HG03025 (cell line): ENCODE data around the gene SIGLEC9.

Experiments
- ATAC-seq: cut with Tn5 transposase; IDR thresholded peaks from one replicate; pipeline ENCODE4 v1.9.1; 2021; ENCODE audit warnings: mild to moderate bottlenecking, moderate library complexity; ENCODE audit not compliant: unreplicated experiment, low FRiP score

The SIGLEC9 gene

DNA sequence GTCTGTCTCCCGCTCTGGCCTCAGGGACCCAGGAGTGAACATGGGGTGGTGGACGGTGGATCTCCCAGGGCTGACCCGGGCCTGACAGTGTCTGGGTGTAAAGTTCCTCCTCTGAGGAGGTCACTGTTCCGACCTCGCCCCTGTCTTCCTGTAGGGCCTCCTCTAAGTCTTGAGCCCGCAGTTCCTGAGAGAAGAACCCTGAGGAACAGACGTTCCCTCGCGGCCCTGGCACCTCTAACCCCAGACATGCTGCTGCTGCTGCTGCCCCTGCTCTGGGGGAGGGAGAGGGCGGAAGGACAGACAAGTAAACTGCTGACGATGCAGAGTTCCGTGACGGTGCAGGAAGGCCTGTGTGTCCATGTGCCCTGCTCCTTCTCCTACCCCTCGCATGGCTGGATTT lies at the start of gene SIGLEC9:
Gene SIGLEC9, plus strand, starts transcription at position 178 of the 400 bp plus-strand sequence. Its CDS starts 69 bp downstream, at position 247.
- ATAC-seq: no peak

DNA sequence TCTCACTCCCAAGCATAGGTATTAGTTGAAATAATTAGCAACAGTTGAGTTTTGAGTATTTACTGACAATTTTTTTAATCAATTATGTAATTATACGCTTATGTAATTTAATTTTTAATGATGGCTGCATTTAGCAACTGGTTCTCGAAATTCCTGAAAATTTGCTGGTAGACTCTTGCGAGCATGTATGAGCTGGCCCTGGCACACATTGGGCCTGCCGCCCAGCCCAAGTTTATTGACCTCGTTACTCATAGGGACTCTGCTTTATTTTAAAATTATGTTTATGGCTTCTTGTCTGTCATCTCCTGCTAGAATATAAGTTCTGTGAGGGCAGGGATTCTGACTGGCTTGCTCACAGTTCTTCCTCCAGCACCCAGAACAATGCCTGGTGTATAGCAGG lies 48.7 kb upstream of the SIGLEC9 start:
- no peak for ATAC-seq

DNA sequence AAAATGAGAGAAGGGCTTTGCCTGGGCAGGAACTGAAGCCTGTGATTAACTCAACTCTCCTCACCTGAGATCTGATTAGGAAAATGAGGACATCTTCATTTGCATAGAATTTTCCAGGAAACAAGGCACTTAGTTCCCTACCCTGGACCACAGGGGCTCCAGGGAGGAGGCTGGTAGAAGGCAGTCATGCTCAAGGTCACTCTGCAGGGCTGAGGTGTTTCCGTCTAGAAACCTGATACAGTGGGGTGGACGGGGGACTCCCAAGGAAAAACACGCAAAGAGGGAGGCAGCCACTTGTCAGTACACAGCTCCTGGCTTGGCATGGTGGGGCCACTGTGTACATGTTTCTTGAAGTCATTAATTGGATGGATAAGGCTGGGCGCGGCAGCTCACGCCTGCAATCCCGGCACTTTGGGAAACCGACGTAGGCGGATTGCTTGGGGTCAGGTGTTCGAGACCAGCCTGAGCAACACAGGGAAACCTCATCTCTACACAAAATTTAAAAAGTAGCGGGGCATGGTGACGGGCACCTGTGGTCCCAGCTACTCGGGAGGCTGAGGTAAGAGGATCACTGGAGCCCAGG lies 48.0 kb upstream of the SIGLEC9 start:
- ATAC-seq: no peak

DNA sequence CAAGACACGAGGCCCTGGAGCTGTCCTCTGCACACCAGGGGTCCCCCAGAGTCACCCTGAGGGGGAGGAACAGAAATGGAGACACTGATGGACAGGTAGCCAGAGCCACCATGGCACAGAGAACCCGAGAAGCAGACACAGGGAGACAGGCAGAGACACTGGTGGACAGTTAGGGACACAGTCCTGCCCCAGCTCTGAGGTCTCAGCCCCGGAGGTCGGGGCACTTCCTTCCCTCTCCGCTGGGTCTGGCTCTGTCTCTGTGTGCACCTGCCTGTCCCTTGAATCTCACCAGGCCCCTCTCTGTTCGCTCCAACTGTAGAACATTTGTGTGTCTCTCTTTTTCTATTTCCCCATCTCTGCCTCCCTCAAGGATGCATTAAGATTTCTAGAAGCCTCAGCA lies 46.6 kb upstream of the SIGLEC9 start:
- ATAC-seq: no peak

DNA sequence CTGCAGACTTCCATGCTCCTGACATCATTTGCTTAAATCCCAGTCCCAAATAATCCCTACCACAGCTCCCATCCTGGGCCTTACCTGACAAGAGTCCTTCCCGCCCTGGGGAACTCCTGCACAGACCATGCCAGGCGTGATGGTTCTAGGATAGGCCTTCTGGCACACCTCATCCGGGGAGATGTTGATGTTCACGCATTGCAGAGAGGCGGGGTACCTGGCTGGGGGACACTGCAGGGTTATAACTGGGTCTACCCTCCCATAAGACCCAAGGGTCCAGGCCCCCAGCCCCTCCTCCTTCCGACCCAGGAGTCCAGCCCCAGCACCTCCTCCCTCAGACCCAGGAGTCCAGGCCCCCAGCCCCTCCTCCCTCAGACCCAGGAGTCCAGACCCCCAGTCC lies 46.0 kb upstream of the SIGLEC9 start:
- no peak for ATAC-seq

DNA sequence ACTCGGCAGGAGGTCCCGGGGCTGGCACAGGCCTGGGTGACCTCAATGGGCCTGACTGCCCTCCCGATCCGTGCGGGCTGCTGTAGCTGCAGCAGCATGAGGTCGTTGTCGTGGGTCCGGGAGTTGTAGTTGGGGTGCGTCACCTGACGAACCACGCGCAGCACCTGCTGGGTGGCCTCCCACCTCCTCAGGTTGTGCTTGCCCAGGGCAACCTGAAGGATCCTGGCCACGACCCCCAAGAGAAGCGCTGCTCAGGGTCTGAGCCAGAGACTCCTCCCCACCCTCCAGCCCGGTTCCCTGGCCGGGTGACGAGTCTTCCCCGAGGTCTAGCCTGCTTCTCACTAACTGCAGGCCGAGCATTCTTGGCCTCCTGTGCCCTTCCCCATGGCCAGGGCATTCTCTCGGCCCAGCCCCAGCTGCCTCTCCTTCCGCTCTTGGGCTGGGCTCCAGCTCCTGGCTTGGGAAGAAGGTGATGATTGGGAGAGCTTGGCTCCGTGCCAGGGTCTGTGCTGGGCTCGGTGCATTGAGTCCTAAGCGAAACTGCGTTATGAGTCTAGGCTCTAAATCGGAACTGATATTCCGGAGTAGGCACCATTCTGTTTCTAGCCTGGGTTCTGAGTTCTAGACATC lies 45.1 kb upstream of the SIGLEC9 start:
- ATAC-seq: no peak

DNA sequence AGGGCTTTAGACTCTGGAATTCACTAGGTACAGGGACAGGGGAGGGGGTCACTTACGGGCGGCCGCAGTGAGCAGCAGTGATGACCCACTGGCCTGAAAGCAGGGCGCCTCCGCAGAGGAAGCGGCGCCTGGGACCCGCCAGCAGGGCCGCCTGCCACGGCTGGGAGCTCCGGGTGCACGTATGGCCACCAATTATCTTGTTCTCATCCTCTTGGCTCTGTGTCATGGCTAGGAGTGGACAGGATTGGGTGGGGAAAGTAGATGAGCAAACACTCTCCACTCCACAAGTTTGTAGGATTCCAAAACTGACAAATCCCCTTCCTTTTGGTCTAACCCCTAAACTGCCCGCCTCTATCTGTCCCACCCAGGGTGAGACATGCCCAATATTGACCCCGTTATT lies 43.2 kb upstream of the SIGLEC9 start:
- no peak for ATAC-seq

DNA sequence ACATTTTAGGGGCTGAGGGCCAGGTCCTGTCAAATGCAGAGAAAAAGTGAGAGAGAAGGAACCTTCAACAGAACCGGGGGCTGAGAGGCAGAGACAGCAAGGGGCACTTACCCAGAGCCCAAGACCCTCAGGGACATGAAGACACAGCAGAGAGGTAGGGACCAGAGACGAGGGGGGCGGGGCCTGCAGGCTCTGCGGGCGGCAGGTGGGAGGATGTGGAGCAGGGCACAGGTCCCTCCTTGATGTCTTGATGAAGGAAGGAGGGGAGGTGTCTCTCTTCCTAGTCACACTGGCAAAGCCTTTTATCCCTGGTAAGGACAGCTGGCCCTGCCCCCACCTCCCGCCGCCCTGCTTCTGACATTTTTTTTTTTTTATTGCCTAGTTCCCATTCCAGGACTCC lies 42.1 kb upstream of the SIGLEC9 start, which contains the start of gene KLK14:
Gene KLK14, minus strand, starts transcription at position 277 of the 400 bp plus-strand sequence. Its CDS starts 273 bp downstream, at position 4.
- no peak for ATAC-seq

DNA sequence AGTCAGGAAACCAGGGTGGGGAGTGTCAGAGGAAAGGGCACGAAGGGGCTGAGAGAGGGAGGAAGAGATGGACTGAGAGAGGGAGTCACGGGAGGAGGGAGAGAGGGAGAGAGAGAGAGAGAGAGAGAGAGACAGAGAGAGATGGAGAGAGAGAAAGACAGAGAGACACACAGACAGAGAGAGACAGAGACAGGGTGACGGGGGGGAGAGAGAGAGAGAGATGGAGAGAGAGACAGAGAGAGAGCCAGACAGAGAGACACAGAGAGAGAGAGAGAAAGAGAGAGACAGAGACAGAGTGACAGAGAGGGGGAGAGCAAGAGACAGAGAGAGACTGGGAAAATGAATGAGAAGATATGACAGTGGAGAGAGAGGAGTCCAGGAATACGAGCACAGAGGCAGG lies 41.5 kb upstream of the SIGLEC9 start:
- ATAC-seq: no peak

DNA sequence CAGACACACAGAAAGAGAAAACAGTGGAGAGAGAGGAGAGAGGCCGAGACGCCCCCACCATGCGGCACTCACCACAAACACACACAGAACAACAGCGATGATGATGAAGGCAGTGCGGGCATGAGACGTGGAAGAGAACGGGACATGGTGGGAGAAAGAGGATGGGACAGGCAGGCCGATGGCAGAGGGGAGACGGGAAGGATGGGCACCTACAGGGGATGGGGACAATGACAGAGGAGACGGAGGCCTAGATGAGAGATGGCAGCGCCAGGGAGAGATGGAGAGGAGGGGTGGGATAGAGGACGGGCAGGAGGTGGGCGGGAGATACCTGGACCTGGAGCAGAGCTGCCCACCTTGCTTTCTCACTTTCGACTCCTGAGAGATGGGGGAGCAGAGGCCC lies 40.9 kb upstream of the SIGLEC9 start:
- ATAC-seq: no peak

DNA sequence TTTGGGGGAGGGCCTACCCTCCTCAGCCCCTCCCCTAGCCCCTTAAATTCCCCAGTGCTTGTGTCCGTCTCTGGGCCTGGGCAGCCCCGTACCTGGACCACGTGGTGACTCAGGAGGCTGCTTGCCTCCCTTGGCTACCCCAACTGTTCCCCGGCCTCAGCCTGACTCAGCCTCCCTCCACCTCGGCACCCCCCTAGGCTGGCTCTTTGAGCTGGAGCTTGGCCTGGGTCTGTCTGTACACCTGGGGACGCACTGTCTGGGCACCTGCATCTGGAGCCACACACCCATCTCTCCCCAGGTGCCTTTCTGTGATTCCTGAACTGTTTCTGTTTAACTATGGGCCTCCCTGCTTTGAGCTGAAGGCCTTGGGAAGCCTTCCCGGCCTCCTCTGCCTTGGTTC lies 40.2 kb upstream of the SIGLEC9 start:
- ATAC-seq: no peak

DNA sequence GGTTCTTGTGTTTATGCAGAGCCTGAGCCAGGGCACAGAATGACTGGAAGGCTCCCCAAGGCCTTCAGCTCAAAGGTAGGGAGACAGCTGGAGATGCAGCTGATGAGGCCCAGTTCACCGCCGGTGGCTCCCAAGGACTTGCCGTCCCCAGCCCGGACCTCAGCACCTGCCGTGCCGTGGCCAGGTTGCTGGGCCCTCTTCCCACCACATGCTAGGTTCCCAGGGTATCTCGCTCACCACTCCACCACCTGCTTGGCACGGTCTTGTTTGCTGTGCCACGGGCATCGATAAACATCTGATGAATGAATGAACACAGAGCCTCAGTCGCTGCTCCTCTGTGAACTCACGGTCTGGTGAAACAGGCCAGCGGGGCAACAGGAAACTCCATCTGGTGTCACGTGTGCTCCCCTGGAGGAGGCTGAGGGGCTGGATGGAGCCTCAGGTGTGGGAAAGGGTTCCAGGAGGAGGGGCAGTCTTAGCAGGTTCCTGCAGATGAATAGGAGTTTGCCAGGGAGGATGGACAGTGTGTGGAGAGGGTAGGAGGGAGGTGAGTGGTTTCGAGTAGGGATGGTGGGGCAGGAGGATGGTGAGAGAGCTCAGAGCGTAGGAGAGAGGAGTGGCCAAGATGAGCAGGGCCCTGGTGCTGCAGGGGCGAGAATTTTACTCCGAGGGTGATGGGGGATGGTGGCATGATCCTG lies 38.4 kb upstream of the SIGLEC9 start:
- no peak for ATAC-seq

DNA sequence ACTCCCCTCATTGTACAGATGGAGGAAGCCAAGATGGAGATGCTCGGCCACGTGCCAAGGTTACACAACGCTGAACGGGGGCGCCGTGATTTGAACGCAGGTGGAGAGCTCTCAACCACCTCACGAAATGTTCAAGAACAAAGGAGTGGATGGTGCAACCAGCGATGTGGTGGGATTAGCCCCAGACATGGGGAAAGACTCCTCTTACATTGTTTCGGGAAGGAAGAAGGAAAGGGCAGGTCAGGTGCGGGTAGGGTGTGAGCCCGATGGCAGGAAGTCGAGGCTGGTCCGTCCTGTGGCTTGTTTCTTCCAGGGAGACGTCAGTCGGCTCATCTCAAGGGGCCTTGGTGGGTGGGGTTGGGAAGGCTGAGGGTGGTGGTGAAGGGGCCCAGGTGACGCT lies 34.9 kb upstream of the SIGLEC9 start:
- ATAC-seq: no peak

DNA sequence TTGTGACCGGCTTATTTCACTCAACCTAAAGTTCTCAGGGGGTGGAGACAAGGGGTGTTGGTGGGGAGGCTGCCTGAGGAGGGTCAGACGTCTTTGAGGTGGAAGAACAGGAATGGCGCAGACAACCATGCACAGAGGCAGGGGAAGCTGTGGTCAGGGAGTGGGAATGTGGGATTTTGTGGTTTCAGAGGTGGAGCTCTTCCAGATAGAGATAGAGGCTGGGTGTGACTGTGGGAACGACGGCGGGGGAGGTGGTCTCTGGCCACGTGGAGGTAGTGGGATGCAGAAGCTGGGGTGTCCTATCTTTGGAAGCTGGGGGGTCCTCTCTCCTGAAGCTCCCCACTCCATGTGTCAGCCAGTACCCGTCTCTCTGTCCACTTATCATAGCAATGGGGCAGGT lies 34.2 kb upstream of the SIGLEC9 start:
- no peak for ATAC-seq

DNA sequence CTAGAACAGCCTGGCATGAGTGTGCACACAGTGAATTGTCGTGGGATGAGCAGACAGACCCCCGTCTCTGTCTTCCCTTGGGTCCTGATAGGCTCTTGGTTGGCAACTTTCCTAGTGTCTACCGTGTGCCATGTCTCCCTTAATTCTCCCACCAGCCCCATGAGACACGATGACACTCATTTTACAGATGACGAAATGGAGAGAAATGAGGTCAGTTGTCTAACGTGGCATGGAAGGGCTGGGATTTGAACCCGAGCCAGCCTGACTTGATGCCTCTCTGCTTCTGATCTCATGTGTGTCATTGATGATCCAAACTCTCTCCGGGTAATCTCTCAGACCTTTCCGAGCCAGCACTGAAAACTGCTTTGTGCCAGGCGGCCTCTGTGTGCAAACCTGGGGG lies 33.6 kb upstream of the SIGLEC9 start:
- no peak for ATAC-seq

DNA sequence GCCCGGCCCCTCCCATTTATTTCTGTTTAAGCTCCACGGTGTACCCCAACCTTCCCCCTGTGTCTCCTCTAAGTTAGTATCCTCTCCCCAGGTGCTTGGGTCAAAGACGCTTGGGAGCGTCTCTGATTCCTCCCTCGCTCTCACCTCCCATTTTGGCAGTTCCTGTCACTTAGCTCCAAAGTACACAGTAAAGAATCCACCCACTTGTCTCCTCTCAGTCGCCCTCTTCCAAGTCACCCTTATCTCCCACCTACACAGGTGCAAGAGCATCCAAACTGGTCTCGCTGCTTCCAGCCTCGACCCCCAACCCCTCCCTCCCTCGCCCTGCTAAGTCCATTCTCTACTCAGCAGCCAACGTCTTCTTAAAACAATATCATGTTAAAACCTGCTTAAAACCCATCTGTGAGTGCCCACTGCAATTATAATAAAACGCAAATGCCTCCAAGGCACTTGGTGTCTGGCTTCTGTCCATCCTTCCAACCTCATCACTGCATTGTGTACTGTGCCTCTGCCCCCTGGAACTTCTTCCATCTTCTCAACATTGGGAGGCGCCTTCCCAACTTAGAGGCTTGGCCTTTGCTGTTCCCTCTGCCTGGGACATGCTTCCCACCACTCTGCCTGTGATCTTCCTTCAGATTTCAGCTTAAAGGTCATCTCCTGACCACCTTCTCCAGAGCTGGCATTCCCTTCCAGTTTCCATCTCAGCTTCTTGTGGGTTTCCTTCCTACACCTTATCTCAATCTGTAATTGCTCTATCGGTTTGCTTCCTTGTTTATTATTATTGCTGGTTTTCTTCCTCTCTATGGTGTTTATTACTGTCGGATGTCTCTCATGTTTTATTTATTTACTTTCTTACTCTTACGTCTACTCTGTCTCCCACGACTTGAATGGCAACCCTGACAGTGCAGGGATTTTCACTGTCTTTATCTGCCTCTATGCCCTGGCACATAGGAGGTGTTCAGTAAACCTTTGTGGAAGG lies 32.5 kb upstream of the SIGLEC9 start:
- no peak for ATAC-seq

DNA sequence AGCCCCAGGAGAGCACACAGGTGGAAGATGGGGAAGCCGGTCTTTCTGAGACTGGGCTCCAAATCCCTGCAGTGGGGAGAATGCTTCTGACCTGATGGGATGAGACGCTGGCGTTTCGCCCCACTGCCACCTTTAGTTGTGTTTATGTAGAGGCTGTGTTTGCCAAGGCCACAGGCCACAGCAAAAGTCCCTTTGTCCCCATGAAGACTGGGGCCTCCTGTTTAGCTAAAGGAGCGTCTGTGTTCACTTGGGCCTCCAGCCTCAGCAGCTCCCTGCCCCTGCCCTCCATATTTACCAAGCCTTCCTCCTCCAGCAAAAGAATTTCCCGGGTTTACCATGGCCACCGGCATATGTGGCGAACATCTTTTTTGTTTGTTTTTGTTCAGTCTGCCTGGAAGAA lies 31.6 kb upstream of the SIGLEC9 start:
- ATAC-seq: no peak

DNA sequence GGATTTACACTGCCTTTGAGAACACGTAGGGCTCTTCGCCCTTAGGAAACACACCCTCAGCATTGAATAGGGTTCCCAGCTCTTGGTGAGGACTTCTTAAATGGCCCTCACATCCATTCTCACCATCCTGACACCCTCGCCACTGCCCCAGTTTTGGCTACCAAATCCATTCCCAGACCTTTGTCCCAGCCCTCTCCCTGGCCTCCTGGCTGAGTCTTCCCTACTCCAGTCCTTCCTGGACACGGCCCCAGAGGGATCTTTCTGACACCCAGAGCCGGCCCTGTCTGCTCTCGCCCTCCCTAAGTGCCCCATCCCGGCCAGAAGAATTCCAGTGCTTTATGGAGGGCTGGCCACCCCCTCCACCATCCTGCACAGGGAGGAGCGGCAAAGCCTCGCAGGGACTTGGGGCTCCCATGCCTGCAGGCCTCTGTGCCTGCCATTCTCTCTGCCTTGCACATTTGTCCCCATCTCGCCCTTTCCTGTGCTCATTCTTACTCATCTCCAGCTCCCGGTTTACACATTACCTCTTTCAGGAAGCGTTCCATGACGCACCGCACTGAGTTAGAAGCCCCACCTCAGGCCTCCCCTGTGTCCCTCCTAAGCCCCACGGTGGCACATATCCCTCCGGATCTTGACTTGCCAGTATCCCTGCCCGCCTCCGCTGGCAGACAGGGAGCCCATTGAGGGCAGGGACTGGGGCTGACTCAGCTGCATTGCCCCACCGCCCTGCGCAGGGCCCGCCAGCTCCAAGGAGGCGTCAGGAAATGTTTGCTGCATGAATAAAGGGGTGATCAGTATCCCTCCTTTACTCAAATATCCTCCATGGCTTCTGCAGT lies 31.0 kb upstream of the SIGLEC9 start:
- ATAC-seq: no peak

DNA sequence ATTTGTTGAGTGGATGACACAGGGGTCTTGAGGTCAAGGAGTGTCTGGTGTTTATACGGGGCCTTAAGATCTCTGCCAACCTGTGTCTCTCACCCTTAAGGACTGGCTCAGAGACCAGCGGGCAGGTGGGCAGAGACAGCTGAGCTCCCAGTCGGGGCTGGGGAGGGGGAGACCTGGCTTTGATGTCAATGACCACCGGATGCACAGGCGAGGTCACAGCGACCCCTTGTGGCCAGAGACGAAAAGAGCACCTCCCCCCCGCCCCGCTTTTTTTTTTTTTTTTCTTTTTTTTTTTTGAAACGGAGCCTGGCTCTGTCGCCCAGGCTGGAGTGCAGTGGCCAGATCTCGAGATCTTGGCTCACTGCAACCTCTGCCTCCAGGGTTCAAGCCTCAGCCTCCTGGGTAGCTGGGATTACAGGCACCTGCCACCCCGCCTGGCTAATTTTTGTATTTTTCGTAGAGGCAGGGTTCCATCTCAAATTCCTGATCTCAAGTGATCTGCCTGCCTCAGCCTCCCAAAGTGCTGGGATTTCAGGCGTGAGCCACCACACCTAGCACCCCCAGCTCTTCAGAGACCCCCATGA lies 29.9 kb upstream of the SIGLEC9 start:
- no peak for ATAC-seq
